ENCODE measurements around the gene MFSD11. TPM values are rescaled to one million over a fixed set of nuclear protein-coding genes. Genes with fewer than 3 reads are reported as not detected.

Gene MFSD11
- 32.3 TPM for total RNA-seq
- long read RNA-seq, transcript MFSD11-211 (13 exons, 3,612 nt), result major isoform, 16 of 55 reads
- long read RNA-seq, transcript MFSD11-217 (14 exons, 1,891 nt), result minor isoform, 9 of 55 reads
- long read RNA-seq, partial matches to known transcripts, result 2 of 55 reads
- long read RNA-seq, other reads (novel, unspliced or antisense), result 21 of 55 reads

GRCh38 chr17:76737676-76738467 lies at the start of gene MFSD11:
Gene MFSD11, plus strand, starts transcription at chr17:76738119. Its CDS starts 234 bp downstream, at chr17:76738353.
- H3K27ac ChIP-seq, result peak within 1 kb of the TSS; percentile 98
- no peaks in the 10 kb centered on the region for H3K27me3 ChIP-seq
- DNase-seq (peak; percentile 96), ATAC-seq (peak; percentile 85)
- no peaks in the 10 kb centered on the region for H3K9me3 ChIP-seq
- peaks cover 48% of the 10 kb centered on the region for H3K4me1 ChIP-seq
- no peak for TF ChIP-seq CTCF (IDR thresholded peaks at IDR 0.05)
- peaks cover 47% of the 10 kb centered on the region for H3K36me3 ChIP-seq
- intact Hi-C loops (cut with DNase I), result no loop called here
- H3K4me3 ChIP-seq, result peak within 1 kb of the TSS; percentile 95

- peak; percentile 4 for ATAC-seq
- Histone ChIP-seq H3K27ac (peak overlapping the region; percentile 79), H3K4me1 (peaks cover 35% of the 10 kb centered on the region), H3K27me3 (no peaks in the 10 kb centered on the region), H3K36me3 (peaks cover 2% of the 10 kb centered on the region), H3K9me3 (no peaks in the 10 kb centered on the region), H3K4me3 (no peak overlapping the region)
- no peak for DNase-seq
- TF ChIP-seq CTCF (IDR thresholded peaks at IDR 0.05), result no peak
- intact Hi-C loops (cut with DNase I), result no loop called here
Observed at GRCh38 chr17:76688165-76688622, 49.7 kb upstream of the MFSD11 start.

GRCh38 chr17:76689859-76690258 lies 48.1 kb upstream of the MFSD11 start:
- H3K27ac ChIP-seq, result peak overlapping the region; percentile 79
- peaks cover 35% of the 10 kb centered on the region for H3K4me1 ChIP-seq
- DNase-seq, result no peak
- H3K9me3 ChIP-seq, result no peaks in the 10 kb centered on the region
- TF ChIP-seq CTCF (IDR thresholded peaks at IDR 0.05), result no peak
- no peak for ATAC-seq
- no peaks in the 10 kb centered on the region for H3K27me3 ChIP-seq
- H3K36me3 ChIP-seq, result no peaks in the 10 kb centered on the region
- no peak overlapping the region for H3K4me3 ChIP-seq
- intact Hi-C loops (cut with DNase I), result no loop called here

GRCh38 chr17:76690596-76691280 lies 47.2 kb upstream of the MFSD11 start:
- intact Hi-C loops (cut with DNase I), result no loop called here

More at GRCh38 chr17:76690596-76691280, 47.2 kb upstream of the MFSD11 start:
- DNase-seq (no peak), ATAC-seq (no peak)
- Histone ChIP-seq H3K4me3 (no peak overlapping the region), H3K27ac (no peak overlapping the region), H3K4me1 (peaks cover 39% of the 10 kb centered on the region), H3K9me3 (no peaks in the 10 kb centered on the region), H3K27me3 (no peaks in the 10 kb centered on the region), H3K36me3 (no peaks in the 10 kb centered on the region)
- no peak for TF ChIP-seq CTCF (IDR thresholded peaks at IDR 0.05)
